Measurements from ENCODE around the gene CSMD2.

CSMD2 gene

GRCh38 chr1:33576821-33577599, 588.0 kb downstream of the CSMD2 start:
- Mint-ChIP-seq H3K27ac (no peak overlapping the region), H3K4me3 (no peak overlapping the region), H3K27me3 (ENCODE audit: low read depth) (peaks cover 2% of the 10 kb centered on the region), H3K36me3 (ENCODE audit: low read depth) (no peaks in the 10 kb centered on the region), H3K4me1 (ENCODE audit: low read depth) (no peaks in the 10 kb centered on the region), H3K9me3 (no peaks in the 10 kb centered on the region)
- DNase-seq (ENCODE audit: low spot score) = no peak

- H3K9me3 Mint-ChIP-seq = no peaks in the 10 kb centered on the region
- H3K4me3 Mint-ChIP-seq = no peak overlapping the region
- peaks cover 2% of the 10 kb centered on the region for H3K27me3 Mint-ChIP-seq (ENCODE audit: low read depth)
- no peaks in the 10 kb centered on the region for H3K36me3 Mint-ChIP-seq (ENCODE audit: low read depth)
- no peak for DNase-seq (ENCODE audit: low spot score)
- no peak overlapping the region for H3K27ac Mint-ChIP-seq
- H3K4me1 Mint-ChIP-seq (ENCODE audit: low read depth) = no peaks in the 10 kb centered on the region
Observed at GRCh38 chr1:33575324-33575879, 589.6 kb downstream of the CSMD2 start.

- no peak overlapping the region for H3K27ac Mint-ChIP-seq
- DNase-seq (ENCODE audit: low spot score) = no peak
- H3K36me3 Mint-ChIP-seq (ENCODE audit: low read depth) = no peaks in the 10 kb centered on the region
- no peaks in the 10 kb centered on the region for H3K9me3 Mint-ChIP-seq
- H3K4me3 Mint-ChIP-seq = no peak overlapping the region
- H3K4me1 Mint-ChIP-seq (ENCODE audit: low read depth) = no peaks in the 10 kb centered on the region
- peaks cover 2% of the 10 kb centered on the region for H3K27me3 Mint-ChIP-seq (ENCODE audit: low read depth)
Observed at GRCh38 chr1:33573661-33574060, 591.4 kb downstream of the CSMD2 start.

- H3K4me1 Mint-ChIP-seq (ENCODE audit: low read depth) = no peaks in the 10 kb centered on the region
- H3K9me3 Mint-ChIP-seq = no peaks in the 10 kb centered on the region
- H3K4me3 Mint-ChIP-seq = no peak overlapping the region
- no peak overlapping the region for H3K27ac Mint-ChIP-seq
- H3K27me3 Mint-ChIP-seq (ENCODE audit: low read depth) = peaks cover 2% of the 10 kb centered on the region
- no peaks in the 10 kb centered on the region for H3K36me3 Mint-ChIP-seq (ENCODE audit: low read depth)
- no peak for DNase-seq (ENCODE audit: low spot score)
Observed at GRCh38 chr1:33572387-33572786, 592.6 kb downstream of the CSMD2 start.

- H3K27ac Mint-ChIP-seq = no peak overlapping the region
- H3K4me1 Mint-ChIP-seq (ENCODE audit: low read depth) = no peaks in the 10 kb centered on the region
- H3K27me3 Mint-ChIP-seq (ENCODE audit: low read depth) = peaks cover 4% of the 10 kb centered on the region
- H3K36me3 Mint-ChIP-seq (ENCODE audit: low read depth) = no peaks in the 10 kb centered on the region
- H3K4me3 Mint-ChIP-seq = no peak overlapping the region
- H3K9me3 Mint-ChIP-seq = no peaks in the 10 kb centered on the region
- DNase-seq (ENCODE audit: low spot score) = no peak
Observed at GRCh38 chr1:33569331-33569730, 595.7 kb downstream of the CSMD2 start.

- Mint-ChIP-seq H3K27ac (no peak overlapping the region), H3K9me3 (no peaks in the 10 kb centered on the region), H3K27me3 (ENCODE audit: low read depth) (peaks cover 2% of the 10 kb centered on the region), H3K4me1 (ENCODE audit: low read depth) (no peaks in the 10 kb centered on the region), H3K36me3 (ENCODE audit: low read depth) (no peaks in the 10 kb centered on the region), H3K4me3 (no peak overlapping the region)
- no peak for DNase-seq (ENCODE audit: low spot score)
Observed at GRCh38 chr1:33563699-33564098, 601.3 kb downstream of the CSMD2 start.

- DNase-seq (ENCODE audit: low spot score) = no peak
- Mint-ChIP-seq H3K9me3 (no peaks in the 10 kb centered on the region), H3K4me1 (ENCODE audit: low read depth) (no peaks in the 10 kb centered on the region), H3K4me3 (no peak overlapping the region), H3K36me3 (ENCODE audit: low read depth) (no peaks in the 10 kb centered on the region), H3K27me3 (ENCODE audit: low read depth) (peaks cover 2% of the 10 kb centered on the region), H3K27ac (no peak overlapping the region)
Observed at GRCh38 chr1:33562563-33562962, 602.5 kb downstream of the CSMD2 start.

GRCh38 chr1:33561576-33561975, 603.5 kb downstream of the CSMD2 start:
- no peaks in the 10 kb centered on the region for H3K36me3 Mint-ChIP-seq (ENCODE audit: low read depth)
- H3K9me3 Mint-ChIP-seq = no peaks in the 10 kb centered on the region

GRCh38 chr1:33560680-33561079, 604.4 kb downstream of the CSMD2 start:
- Mint-ChIP-seq H3K4me1 (ENCODE audit: low read depth) (no peaks in the 10 kb centered on the region), H3K27ac (no peak overlapping the region), H3K4me3 (no peak overlapping the region), H3K9me3 (no peaks in the 10 kb centered on the region), H3K27me3 (ENCODE audit: low read depth) (no peaks in the 10 kb centered on the region), H3K36me3 (ENCODE audit: low read depth) (no peaks in the 10 kb centered on the region)
- no peak for DNase-seq (ENCODE audit: low spot score)

More at GRCh38 chr1:33561576-33561975, 603.5 kb downstream of the CSMD2 start:
- no peak for DNase-seq (ENCODE audit: low spot score)
- H3K4me1 Mint-ChIP-seq (ENCODE audit: low read depth) = no peaks in the 10 kb centered on the region
- no peak overlapping the region for H3K27ac Mint-ChIP-seq
- peaks cover 2% of the 10 kb centered on the region for H3K27me3 Mint-ChIP-seq (ENCODE audit: low read depth)
- H3K4me3 Mint-ChIP-seq = no peak overlapping the region

GRCh38 chr1:33548721-33549120, 616.3 kb downstream of the CSMD2 start:
- no peaks in the 10 kb centered on the region for H3K36me3 Mint-ChIP-seq (ENCODE audit: low read depth)
- H3K27ac Mint-ChIP-seq = no peak overlapping the region
- DNase-seq (ENCODE audit: low spot score) = no peak
- no peaks in the 10 kb centered on the region for H3K4me1 Mint-ChIP-seq (ENCODE audit: low read depth)
- no peaks in the 10 kb centered on the region for H3K27me3 Mint-ChIP-seq (ENCODE audit: low read depth)
- H3K4me3 Mint-ChIP-seq = no peak overlapping the region
- no peaks in the 10 kb centered on the region for H3K9me3 Mint-ChIP-seq

- no peak for DNase-seq (ENCODE audit: low spot score)
- no peaks in the 10 kb centered on the region for H3K27me3 Mint-ChIP-seq (ENCODE audit: low read depth)
- H3K4me1 Mint-ChIP-seq (ENCODE audit: low read depth) = no peaks in the 10 kb centered on the region
- no peaks in the 10 kb centered on the region for H3K9me3 Mint-ChIP-seq
- H3K27ac Mint-ChIP-seq = no peak overlapping the region
- H3K4me3 Mint-ChIP-seq = no peak overlapping the region
- H3K36me3 Mint-ChIP-seq (ENCODE audit: low read depth) = no peaks in the 10 kb centered on the region
Observed at GRCh38 chr1:33548319-33548718, 616.7 kb downstream of the CSMD2 start.

- Mint-ChIP-seq H3K27me3 (ENCODE audit: low read depth) (no peaks in the 10 kb centered on the region), H3K4me1 (ENCODE audit: low read depth) (no peaks in the 10 kb centered on the region), H3K36me3 (ENCODE audit: low read depth) (no peaks in the 10 kb centered on the region), H3K27ac (no peak overlapping the region), H3K9me3 (no peaks in the 10 kb centered on the region), H3K4me3 (no peak overlapping the region)
- no peak for DNase-seq (ENCODE audit: low spot score)
Observed at GRCh38 chr1:33547576-33547975, 617.5 kb downstream of the CSMD2 start.

- Mint-ChIP-seq H3K4me3 (no peak overlapping the region), H3K27me3 (ENCODE audit: low read depth) (no peaks in the 10 kb centered on the region), H3K36me3 (ENCODE audit: low read depth) (no peaks in the 10 kb centered on the region), H3K27ac (no peak overlapping the region), H3K4me1 (ENCODE audit: low read depth) (no peaks in the 10 kb centered on the region), H3K9me3 (no peaks in the 10 kb centered on the region)
- no peak for DNase-seq (ENCODE audit: low spot score)
Observed at GRCh38 chr1:33541966-33542365, 623.1 kb downstream of the CSMD2 start.

- Mint-ChIP-seq H3K4me3 (no peak overlapping the region), H3K4me1 (ENCODE audit: low read depth) (no peaks in the 10 kb centered on the region), H3K27me3 (ENCODE audit: low read depth) (no peaks in the 10 kb centered on the region), H3K36me3 (ENCODE audit: low read depth) (no peaks in the 10 kb centered on the region), H3K27ac (no peak overlapping the region), H3K9me3 (no peaks in the 10 kb centered on the region)
- DNase-seq (ENCODE audit: low spot score) = no peak
Observed at GRCh38 chr1:33537885-33538284, 627.1 kb downstream of the CSMD2 start.

GRCh38 chr1:33535334-33535733, 629.7 kb downstream of the CSMD2 start:
- Mint-ChIP-seq H3K4me1 (ENCODE audit: low read depth) (no peaks in the 10 kb centered on the region), H3K4me3 (no peak overlapping the region), H3K27me3 (ENCODE audit: low read depth) (no peaks in the 10 kb centered on the region), H3K27ac (no peak overlapping the region), H3K9me3 (no peaks in the 10 kb centered on the region), H3K36me3 (ENCODE audit: low read depth) (no peaks in the 10 kb centered on the region)
- DNase-seq (ENCODE audit: low spot score) = no peak

Data from T-helper 2 cell treated with Interferon-gamma antibody and Interleukin-4, amounts not matched to agents 5 μg/mL and 100 μg/mL, for 36 hours (primary cell).